ENCODE data around the gene TXNRD3.

- TF ChIP-seq POLR2A (IDR thresholded peaks at IDR 0.05) (no peak), CTCF (IDR thresholded peaks at IDR 0.05) (no peak)
Measured at GRCh38 chr3:126663257-126663656, 8.3 kb upstream of the TXNRD3 start.
